NT2/D1 (cell line): ENCODE results near the gene ZFYVE9.

Experiments used
- SUZ12 ChIP-seq: IDR thresholded peaks from 2 replicates; pipeline ENCODE4 v1.6.1; 2011; ENCODE audit not compliant: insufficient read length, insufficient read depth; ENCODE audit errors: extremely low read depth
- YY1 ChIP-seq: IDR thresholded peaks from 2 replicates; pipeline ENCODE4 v1.6.1; 2011; ENCODE audit not compliant: insufficient read length, insufficient read depth

DNA sequence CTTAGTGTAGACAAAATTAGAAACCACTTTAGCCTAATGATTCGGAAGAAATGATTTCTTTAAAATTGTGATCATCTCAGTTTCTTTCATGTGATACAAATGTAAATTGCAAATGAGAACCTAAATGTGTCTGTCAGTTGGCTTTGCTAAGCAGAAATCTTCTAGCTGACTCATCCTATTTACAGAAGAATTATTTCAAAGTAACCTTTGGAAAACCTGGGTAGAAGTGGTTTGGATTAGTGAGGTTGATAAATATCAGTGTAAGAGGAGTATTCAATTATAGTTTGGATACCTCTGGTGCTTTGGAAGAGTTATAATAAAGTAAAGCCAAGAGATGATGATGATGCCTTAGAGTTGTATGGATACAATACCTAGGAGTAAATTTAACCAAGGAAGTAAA, 186.7 kb downstream of the ZFYVE9 start:
- TF ChIP-seq SUZ12 (no peak), YY1 (no peak)
